Epithelial cell of prostate (primary cell): Measurements from ENCODE around the gene DNAAF5.

Source experiments
- DNase-seq: peaks from one replicate; pipeline ENCODE4 v3.0.0-alpha.2; 2011; ENCODE audit warnings: low read depth, low spot score
- H3K27ac ChIP-seq: fragments of 450-650 bp; 2 replicates; pipeline ENCODE4 v1.5.1; 2017; ENCODE audit warnings: mild to moderate bottlenecking

Gene DNAAF5

DNA sequence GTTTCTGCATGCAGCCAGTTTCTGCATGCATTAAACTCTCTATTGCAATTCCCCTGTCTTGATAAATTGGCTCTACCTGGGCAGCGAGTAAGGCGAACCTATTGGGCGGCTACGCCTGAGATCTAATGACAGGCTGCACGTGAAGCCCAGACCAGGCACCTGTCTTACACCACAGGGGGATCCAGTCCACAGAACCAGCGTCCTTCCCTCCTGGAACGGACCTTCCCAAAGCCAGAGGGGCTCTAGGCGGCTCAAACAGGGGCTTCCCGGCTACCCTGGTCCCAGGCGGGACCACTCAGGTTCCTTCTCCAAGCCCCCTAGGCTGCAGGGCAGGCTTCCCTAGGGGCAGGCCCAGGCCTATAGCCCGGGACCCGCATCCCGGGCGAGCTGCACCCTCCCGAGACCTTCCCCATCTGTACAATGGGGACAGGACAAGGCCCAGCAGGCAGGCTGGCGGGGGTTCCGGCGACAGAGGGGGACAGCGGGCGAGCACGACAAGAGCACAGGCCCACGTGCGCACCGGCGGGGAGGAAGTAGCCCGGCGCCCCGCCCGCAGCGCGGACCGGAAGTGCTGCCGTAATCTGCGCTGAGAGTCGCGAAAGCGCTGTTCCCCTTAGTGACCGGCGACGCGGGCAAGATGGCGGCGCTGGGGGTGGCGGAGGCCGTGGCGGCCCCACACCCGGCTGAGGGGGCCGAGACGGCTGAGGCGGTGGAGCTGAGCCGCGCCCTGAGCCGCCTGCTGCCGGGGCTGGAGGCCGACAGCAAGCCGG is at the start of gene DNAAF5:
Gene DNAAF5 (plus strand): TSS at position 616 of the 770 bp plus-strand sequence. CDS start 22 bp downstream, at position 638.
- peak within 1 kb of the TSS; percentile 57 for H3K27ac ChIP-seq
- no peak for DNase-seq

DNA sequence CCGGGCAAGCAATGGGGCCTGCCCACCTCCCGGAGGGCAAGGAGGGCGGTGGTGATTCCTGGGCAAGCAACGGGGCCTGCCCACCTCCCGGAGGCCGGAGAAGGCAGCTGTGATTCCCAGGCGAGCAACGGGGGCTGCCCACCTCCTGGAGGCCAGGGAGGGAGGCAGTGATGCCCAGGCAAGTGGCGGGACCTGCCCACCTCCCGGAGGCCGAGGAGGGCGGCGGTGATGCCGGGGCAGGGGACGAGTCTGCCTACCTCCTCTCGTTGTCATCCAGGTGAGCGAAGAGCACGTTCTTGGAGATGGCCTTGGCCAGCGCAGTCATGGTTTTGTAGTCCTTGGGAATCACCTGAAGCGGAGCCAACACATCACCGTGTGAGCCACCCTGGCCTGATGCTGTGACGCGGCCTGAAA is 49.5 kb upstream of the DNAAF5 start:
- DNase-seq = no peak
- no peak overlapping the region for H3K27ac ChIP-seq

DNA sequence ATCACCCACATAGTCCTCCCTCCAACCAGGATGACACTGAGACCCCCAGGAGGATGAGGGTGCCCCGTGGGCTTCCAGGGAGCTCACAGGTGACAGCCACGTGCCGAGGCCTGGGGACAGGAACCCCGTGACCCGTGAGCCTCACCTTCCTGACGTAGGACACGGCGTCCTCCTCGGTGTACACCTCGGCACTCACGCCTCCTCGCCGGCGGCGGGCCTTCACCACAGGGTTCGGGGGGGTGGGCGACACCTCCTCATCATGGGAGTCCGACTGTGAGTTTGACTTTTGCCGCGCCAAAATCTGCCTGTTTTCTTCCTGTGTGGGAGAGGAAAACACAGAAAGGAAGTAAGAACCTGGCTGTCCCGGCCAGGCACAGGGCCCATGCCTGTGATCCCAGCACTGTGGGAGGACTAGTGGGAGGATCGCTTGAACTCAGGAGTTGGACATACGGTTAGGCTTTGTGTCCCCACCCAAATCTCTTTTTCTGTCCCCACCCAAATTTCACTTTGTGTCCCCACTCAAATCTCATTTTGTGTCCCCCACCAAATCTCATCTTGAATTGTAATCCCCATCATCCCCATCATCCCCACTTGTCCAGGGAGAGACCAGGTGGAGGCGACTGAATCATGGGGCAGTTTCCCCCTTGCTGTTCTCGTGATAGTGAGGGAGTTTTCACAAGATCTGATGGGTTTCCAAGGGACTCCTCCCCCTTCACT is 45.9 kb upstream of the DNAAF5 start:
- no peak overlapping the region for H3K27ac ChIP-seq
- DNase-seq = no peak

DNA sequence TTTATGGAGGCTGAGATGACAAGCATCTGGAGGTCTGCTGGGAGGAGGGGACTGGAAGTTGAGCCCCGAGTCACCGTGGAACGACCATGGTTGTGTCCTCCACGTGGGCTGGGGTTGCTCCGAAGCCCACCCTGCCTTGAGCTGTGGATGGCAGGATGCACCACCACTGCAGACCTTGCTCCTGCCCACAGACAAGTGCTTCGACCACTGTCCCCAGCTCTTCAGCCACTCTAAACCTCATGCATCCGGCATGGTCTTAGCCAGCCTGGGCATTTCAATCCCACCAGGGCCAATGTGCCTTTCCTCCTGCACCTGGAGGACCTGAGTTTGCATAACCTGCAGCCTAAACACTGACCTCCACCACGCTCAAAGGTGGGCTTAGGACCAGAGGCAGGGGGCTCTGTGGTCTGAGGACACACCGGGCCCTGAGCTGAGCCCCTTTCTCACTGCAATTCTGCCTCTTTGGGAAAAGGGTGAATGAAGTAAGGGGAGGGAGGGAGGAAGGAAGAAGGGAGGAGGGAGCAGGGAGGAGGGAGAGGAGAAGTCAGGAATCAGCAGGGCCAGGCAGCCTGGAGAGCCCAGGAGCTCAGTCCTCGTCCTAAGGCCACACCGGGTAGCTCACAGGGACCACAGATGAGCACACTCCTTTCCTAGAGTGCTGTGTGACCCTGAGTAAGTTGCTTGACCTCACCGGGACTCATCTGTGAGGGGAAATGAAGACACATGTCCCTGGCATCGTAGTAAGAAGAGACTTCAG is 44.8 kb upstream of the DNAAF5 start:
- no peak overlapping the region for H3K27ac ChIP-seq
- DNase-seq = no peak

GRCh38 chr7:682810-683209 is 43.7 kb upstream of the DNAAF5 start:
- DNase-seq = no peak
- no peak overlapping the region for H3K27ac ChIP-seq

GRCh38 chr7:683526-684205 is 42.8 kb upstream of the DNAAF5 start:
- DNase-seq = no peak
- no peak overlapping the region for H3K27ac ChIP-seq

GRCh38 chr7:684416-684815 is 42.1 kb upstream of the DNAAF5 start:
- H3K27ac ChIP-seq = no peak overlapping the region
- DNase-seq = no peak

DNA sequence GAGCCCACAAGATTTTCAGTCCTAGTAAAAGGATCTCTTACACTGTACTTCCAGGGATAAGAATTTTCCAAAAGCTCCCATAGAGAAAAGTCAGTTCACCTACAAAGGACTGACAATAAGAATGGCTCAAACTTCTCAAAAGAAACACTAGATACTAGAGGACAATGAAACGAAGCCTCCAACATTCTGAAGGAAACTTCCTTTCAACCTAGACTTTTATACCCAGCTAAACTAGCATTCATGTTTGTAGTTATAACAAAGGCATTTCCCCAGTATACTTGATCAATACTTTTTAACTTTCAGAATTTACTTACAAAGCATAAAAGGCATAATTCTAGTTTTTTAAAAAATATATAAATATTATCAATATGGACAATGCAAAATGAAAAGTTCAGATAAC is 41.0 kb upstream of the DNAAF5 start:
- no peak for DNase-seq
- no peak overlapping the region for H3K27ac ChIP-seq

DNA sequence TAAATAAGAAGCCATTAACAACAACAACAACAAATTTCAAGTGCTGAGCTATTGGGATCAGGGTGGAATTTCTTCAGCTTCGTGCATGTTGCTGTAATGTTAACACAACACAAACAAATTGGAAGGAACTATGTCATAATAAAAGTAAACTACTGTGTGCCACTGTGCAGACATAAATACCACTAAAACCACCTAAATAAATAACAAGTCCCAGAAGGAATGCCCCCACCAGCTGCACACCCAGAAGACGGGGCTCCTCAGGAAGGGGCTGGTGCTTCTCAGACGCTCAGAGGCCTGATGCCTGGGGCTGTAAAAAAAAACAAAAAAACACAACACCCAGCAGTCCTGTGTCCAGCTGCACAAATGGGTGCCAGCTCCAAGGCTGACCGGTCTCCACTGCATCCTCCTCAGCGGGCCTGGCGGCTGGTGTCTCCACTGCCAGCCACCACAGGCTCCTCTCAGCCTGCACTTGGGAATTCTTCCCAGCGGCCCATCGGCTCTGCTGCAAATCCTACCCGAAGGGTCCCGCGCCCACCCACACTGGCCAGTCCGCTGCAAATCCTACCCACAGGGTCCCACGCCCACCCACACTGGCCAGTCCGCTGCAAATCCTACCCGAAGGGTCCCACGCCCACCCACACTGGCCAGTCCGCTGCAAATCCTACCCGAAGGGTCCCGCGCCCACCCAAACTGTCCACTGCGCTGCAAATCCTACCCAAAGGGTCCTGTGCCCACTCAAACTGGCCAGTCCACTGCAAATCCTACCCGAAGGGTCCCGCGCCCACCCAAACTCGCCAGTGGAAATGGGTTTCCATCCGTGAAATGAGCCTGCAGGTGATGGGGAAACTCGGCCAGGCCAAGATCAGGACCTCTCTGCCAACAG is 35.8 kb upstream of the DNAAF5 start:
- H3K27ac ChIP-seq = no peak overlapping the region
- DNase-seq = no peak

- H3K27ac ChIP-seq = no peak overlapping the region
- no peak for DNase-seq
These were observed 35.0 kb upstream of the DNAAF5 start for GRCh38 chr7:691361-692045.

DNA sequence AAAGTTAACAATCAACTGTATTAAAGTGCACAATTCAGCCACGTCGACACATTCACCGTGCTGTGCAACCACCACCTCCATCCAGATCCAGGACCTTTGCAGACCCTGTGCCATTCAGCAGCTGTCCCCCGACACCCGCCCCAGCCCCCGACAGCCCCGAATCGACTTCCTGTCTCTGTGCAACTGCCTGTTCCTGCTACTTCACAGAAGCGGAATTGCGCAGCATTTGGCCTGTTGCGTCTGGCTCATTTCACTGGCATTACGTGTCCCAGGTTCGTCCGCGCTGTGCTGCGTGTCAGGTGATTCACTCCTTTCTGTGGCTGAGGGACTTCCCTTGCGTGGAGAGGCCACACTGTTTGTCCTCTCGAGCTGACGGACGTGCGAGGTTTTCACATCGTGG is 33.2 kb upstream of the DNAAF5 start:
- DNase-seq = no peak
- H3K27ac ChIP-seq = no peak overlapping the region

DNA sequence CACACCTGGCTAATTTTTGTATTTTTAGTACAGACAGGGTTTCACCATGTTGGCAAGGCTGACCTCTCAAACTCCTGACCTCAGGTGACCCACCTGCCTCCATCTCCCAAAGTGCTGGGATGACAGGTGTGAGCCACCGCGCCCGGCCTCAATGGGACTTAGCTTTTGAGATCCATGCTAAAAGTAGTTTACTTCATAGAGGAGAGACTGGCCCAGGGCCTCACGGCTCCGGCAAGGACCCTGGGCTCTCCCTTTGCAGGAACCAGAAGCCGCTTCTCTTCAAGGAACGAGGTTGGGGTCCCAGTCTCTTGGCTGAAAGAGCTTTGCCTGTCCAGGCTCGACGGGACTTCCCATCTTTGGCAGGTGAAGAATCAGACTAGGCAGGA is 30.1 kb upstream of the DNAAF5 start:
- no peak for DNase-seq
- H3K27ac ChIP-seq = no peak overlapping the region

- DNase-seq = no peak
- H3K27ac ChIP-seq = no peak overlapping the region
These were observed 29.5 kb upstream of the DNAAF5 start for GRCh38 chr7:696812-697551.

GRCh38 chr7:698515-699475 is 27.7 kb upstream of the DNAAF5 start:
- H3K27ac ChIP-seq = no peak overlapping the region
- DNase-seq = no peak

DNA sequence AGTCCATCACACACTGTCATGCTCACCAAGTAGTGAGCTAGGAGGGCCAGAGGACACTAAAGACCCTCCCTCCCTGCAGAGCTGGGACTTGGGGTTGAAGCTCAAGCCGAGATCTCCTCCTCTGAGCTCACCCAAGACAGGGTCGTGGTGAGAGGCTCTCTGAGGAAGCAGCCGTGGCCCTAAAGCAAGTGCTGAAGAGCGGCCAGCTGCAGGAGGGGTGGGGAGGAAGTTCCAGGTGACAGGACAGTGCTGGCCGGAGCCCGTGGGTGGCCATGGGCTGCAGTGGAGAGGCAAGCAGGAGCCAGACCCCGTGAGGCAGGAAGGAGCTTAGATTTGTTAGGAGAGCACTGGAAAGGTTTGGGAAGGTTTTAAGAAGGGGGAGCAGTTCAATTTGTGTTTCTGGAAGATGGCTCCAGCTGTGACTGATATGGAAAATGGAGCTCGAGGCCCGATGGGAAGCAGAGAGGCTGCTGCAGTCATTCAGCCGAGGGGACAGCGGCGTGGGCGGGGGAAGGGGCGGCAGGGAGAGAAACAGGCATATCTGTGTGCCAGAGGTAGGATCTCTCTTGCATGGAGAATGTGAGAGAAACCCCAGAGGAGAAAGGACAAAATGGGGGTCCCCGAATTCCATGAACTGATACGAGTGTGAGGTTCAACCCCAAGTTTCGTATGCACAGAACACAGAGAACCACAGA is 26.9 kb upstream of the DNAAF5 start:
- H3K27ac ChIP-seq = no peak overlapping the region
- no peak for DNase-seq

GRCh38 chr7:701086-701671 is 25.3 kb upstream of the DNAAF5 start:
- no peak overlapping the region for H3K27ac ChIP-seq
- DNase-seq = no peak
